HL-60 (cell line): ENCODE data around the gene AEBP2.
"Not testable (repeated sequence)": the region's sequence is repeated elsewhere in the genome, so short reads cannot be mapped to it uniquely, and the experiment has no call there.

Experiments
- DNase-seq, 2 experiments: peaks; one replicate each; pipeline ENCODE4 v3.0.0-alpha.2; 2010 to 2020; ENCODE audit warnings: low read depth in 1 of 2, low spot score in 1 of 2
- H3K27ac ChIP-seq: fragments of 250-450 bp; sonication (Bioruptor Pico); replicated peaks from 2 replicates; pipeline ENCODE4 v1.5.1; 2020; ENCODE audit warnings: mild to moderate bottlenecking, moderate library complexity
- H3K27me3 ChIP-seq: fragments of 250-450 bp; sonication (Bioruptor Pico); 2 replicates; pipeline ENCODE4 v1.5.1; 2021; ENCODE audit warnings: mild to moderate bottlenecking, moderate library complexity; ENCODE audit not compliant: insufficient read depth, poor library complexity, severe bottlenecking
- H3K4me3 ChIP-seq: replicated peaks from 2 replicates; pipeline ENCODE4 v1.5.1; 2011; ENCODE audit warnings: mild to moderate bottlenecking, control low read depth, low read length; ENCODE audit not compliant: insufficient read depth
- GABPA ChIP-seq: IDR thresholded peaks from 2 replicates; pipeline ENCODE4 v1.6.1; 2012; ENCODE audit warnings: low read depth
- POLR2AphosphoS5 ChIP-seq: IDR thresholded peaks from 2 replicates; pipeline ENCODE4 v1.6.1; 2012; ENCODE audit warnings: low read depth
- SPI1 ChIP-seq: IDR thresholded peaks from 2 replicates; pipeline ENCODE4 v1.6.1; 2012; ENCODE audit warnings: low read depth, mild to moderate bottlenecking, borderline replicate concordance
- TF ChIP-seq, protein P1 (sequence below): IDR thresholded peaks from one replicate; pipeline ENCODE4 v1.5.1; 2011; ENCODE audit warnings: low read length, control low read depth, inconsistent platforms; ENCODE audit not compliant: insufficient read depth
- TF ChIP-seq, protein P2 (sequence below): IDR thresholded peaks from 2 replicates; pipeline ENCODE4 v1.6.1; 2012; ENCODE audit warnings: low read depth; ENCODE audit not compliant: insufficient replicate concordance

AEBP2 gene

DNA sequence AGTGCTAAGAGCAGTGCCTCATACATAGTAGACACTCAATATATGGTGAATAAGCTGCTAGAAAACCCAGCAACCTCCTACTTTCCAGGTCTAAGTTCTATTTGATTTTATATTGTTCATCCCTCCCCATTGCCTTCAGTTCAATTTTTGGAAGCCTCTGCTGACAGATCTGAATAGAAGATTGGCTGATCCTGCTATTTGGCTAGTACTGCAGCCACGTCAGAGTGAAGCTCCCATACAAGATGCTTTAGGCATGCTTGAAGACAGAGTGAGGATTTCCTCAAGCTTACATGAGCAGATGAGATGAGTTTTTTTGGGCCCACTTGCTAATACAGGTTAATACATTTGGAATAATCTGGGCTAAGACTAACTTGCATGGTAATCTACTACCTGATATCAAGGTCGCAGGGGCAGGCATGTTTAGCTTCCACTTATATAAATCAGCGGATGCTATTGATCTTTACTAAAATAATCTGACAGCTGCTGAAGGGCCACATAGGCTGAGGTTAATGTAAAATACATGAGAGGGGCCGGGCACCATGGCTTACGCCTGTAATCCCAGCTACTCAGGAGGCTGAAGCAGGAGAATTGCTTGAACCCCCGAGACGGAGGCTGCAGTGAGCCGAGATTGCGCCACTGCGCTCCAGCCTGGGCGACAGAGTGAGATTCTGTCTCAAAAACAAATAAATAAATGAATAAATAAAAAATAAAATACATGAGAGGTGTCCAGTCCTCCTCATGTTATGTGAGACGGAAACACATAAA lies 15.9 kb upstream of the AEBP2 start:
- no peak overlapping the region for H3K27ac ChIP-seq
- no peak overlapping the region for H3K4me3 ChIP-seq
- TF ChIP-seq GABPA (no peak), POLR2AphosphoS5 (no peak), SPI1 (no peak)
- TF ChIP-seq, protein P1, sequence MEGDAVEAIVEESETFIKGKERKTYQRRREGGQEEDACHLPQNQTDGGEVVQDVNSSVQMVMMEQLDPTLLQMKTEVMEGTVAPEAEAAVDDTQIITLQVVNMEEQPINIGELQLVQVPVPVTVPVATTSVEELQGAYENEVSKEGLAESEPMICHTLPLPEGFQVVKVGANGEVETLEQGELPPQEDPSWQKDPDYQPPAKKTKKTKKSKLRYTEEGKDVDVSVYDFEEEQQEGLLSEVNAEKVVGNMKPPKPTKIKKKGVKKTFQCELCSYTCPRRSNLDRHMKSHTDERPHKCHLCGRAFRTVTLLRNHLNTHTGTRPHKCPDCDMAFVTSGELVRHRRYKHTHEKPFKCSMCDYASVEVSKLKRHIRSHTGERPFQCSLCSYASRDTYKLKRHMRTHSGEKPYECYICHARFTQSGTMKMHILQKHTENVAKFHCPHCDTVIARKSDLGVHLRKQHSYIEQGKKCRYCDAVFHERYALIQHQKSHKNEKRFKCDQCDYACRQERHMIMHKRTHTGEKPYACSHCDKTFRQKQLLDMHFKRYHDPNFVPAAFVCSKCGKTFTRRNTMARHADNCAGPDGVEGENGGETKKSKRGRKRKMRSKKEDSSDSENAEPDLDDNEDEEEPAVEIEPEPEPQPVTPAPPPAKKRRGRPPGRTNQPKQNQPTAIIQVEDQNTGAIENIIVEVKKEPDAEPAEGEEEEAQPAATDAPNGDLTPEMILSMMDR = no peak
- TF ChIP-seq, protein P2, sequence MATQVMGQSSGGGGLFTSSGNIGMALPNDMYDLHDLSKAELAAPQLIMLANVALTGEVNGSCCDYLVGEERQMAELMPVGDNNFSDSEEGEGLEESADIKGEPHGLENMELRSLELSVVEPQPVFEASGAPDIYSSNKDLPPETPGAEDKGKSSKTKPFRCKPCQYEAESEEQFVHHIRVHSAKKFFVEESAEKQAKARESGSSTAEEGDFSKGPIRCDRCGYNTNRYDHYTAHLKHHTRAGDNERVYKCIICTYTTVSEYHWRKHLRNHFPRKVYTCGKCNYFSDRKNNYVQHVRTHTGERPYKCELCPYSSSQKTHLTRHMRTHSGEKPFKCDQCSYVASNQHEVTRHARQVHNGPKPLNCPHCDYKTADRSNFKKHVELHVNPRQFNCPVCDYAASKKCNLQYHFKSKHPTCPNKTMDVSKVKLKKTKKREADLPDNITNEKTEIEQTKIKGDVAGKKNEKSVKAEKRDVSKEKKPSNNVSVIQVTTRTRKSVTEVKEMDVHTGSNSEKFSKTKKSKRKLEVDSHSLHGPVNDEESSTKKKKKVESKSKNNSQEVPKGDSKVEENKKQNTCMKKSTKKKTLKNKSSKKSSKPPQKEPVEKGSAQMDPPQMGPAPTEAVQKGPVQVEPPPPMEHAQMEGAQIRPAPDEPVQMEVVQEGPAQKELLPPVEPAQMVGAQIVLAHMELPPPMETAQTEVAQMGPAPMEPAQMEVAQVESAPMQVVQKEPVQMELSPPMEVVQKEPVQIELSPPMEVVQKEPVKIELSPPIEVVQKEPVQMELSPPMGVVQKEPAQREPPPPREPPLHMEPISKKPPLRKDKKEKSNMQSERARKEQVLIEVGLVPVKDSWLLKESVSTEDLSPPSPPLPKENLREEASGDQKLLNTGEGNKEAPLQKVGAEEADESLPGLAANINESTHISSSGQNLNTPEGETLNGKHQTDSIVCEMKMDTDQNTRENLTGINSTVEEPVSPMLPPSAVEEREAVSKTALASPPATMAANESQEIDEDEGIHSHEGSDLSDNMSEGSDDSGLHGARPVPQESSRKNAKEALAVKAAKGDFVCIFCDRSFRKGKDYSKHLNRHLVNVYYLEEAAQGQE = no peak
- no peak for DNase-seq
- H3K27me3 ChIP-seq = no peaks in the 10 kb centered on the region

DNA sequence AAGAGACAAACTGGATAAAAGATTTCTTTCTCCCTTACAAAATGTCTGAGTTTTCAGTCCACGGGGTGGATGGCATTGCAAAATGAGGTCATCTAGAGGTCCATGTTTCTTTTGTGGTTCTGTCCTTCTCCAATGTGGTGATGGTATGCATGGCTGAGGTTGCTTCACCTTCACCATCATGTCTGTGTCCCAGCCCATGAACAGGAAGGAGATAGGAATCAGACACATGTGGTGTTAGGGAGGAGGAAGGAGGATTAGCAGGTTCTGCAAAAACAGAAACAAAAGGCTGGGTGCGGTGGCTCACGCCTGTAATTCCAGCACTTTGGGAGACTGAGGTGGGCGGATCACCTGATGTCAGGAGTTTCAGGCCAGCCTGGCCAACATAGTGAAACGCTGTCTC lies 11.0 kb upstream of the AEBP2 start:
- Histone ChIP-seq H3K27ac (no peak overlapping the region), H3K4me3 (no peak overlapping the region), H3K27me3 (no peaks in the 10 kb centered on the region)
- DNase-seq = peak; percentile 87
- TF ChIP-seq GABPA (no peak), SPI1 (peak; percentile 35; the same call in 1 of the 2 replicates), POLR2AphosphoS5 (peak; percentile 99)

GRCh38 chr12:19429491-19429890 lies 9.8 kb upstream of the AEBP2 start:
- not testable (repeated sequence) for H3K27me3 ChIP-seq, DNase-seq, H3K27ac ChIP-seq, H3K4me3 ChIP-seq

- Histone ChIP-seq H3K27me3 (no peaks in the 10 kb centered on the region), H3K27ac (no peak overlapping the region), H3K4me3 (no peak overlapping the region)
- no peak for DNase-seq
- TF ChIP-seq, protein P2 = no peak
- TF ChIP-seq POLR2AphosphoS5 (no peak), GABPA (no peak), SPI1 (no peak)
- TF ChIP-seq, protein P1 = no peak
Observed at GRCh38 chr12:19430988-19431387, 8.3 kb upstream of the AEBP2 start.
